ENCODE measurements around the gene ETV1. TPM values are rescaled to one million over a fixed set of nuclear protein-coding genes. Genes with fewer than 3 reads are reported as not detected.

ETV1 gene
- total RNA-seq, 1 experiment from 2014 or later, result 7.4 TPM

GRCh38 chr7:14013898-14014297, 24.4 kb upstream of the ETV1 start:
- ATAC-seq (no peak), DNase-seq (ENCODE audit: low read depth, low spot score) (no peak)
- H3K4me1 ChIP-seq (ENCODE audit: control insufficient read depth, insufficient read depth, low read length), result no peaks in the 10 kb centered on the region
- H3K27ac ChIP-seq (ENCODE audit: low read length), result no peak overlapping the region
- POLR2A ChIA-PET, result no interaction called here
- H3K27me3 ChIP-seq (ENCODE audit: control insufficient read depth, insufficient read depth, low read length), result no peaks in the 10 kb centered on the region
- in situ Hi-C loops (cut with HindIII; ENCODE audit: low pct_unique_long_range_greater_than_20kb, low sequenced_read_pairs), result no loop called here
- TF ChIP-seq REST (IDR thresholded peaks at IDR 0.05; ENCODE audit: insufficient read depth in 1 of 2, low read depth in 2 of 2, low read length in 1 of 2), result no peak
- no peak for TF ChIP-seq CTCF (IDR thresholded peaks at IDR 0.05)
- TF ChIP-seq SIN3A (IDR thresholded peaks at IDR 0.05; ENCODE audit: borderline replicate concordance, insufficient read depth, low read depth, low read length), result no peak
- TF ChIP-seq POLR2AphosphoS5 (IDR thresholded peaks at IDR 0.05; ENCODE audit: low read depth, low read length), result no peak
- TF ChIP-seq TCF7L2 (IDR thresholded peaks at IDR 0.05; ENCODE audit: low read depth, low read length), result no peak
- intact Hi-C loops (cut with micrococcal nuclease; ENCODE audit: unreplicated experiment), result no loop called here
- H3K4me3 ChIP-seq (ENCODE audit: low read depth in 2 of 2, low read length in 2 of 2), result no peak overlapping the region
- no TSS peak for BruUV-seq (replicated peaks)
- CTCF ChIA-PET, result no interaction called here
- no peaks in the 10 kb centered on the region for H3K9me3 ChIP-seq (ENCODE audit: control insufficient read depth, insufficient read depth, low read depth, low read length)
- H3K36me3 ChIP-seq (ENCODE audit: control insufficient read depth, insufficient read depth, low read length), result no peaks in the 10 kb centered on the region

GRCh38 chr7:14009453-14010418, 20.3 kb upstream of the ETV1 start:
- H3K4me3 ChIP-seq (ENCODE audit: low read depth in 2 of 2, low read length in 2 of 2), result peak overlapping the region; percentile 1 to 37; a peak in 3 of 4 replicates
- DNase-seq (ENCODE audit: low read depth, low spot score) (no peak), ATAC-seq (no peak)
- no peak for TF ChIP-seq TCF7L2 (IDR thresholded peaks at IDR 0.05; ENCODE audit: low read depth, low read length)
- no peak for TF ChIP-seq REST (IDR thresholded peaks at IDR 0.05; ENCODE audit: insufficient read depth in 1 of 2, low read depth in 2 of 2, low read length in 1 of 2)
- no peak for TF ChIP-seq POLR2AphosphoS5 (IDR thresholded peaks at IDR 0.05; ENCODE audit: low read depth, low read length)
- no peak for TF ChIP-seq CTCF (IDR thresholded peaks at IDR 0.05)
- no peak for TF ChIP-seq SIN3A (IDR thresholded peaks at IDR 0.05; ENCODE audit: borderline replicate concordance, insufficient read depth, low read depth, low read length)
- no peaks in the 10 kb centered on the region for H3K4me1 ChIP-seq (ENCODE audit: control insufficient read depth, insufficient read depth, low read length)
- H3K27ac ChIP-seq (ENCODE audit: low read length), result no peak overlapping the region
- POLR2A ChIA-PET, result interaction anchor here (0.6 kb wide), 1 partner anchor 19 kb away, joined by 4 read pairs; no protein-coding TSS in a partner anchor
- CTCF ChIA-PET, result interaction anchor here (0.7 kb wide), 1 partner anchor 64 kb away, joined by 8 read pairs; no protein-coding TSS in a partner anchor
- no peaks in the 10 kb centered on the region for H3K9me3 ChIP-seq (ENCODE audit: control insufficient read depth, insufficient read depth, low read depth, low read length)
- BruUV-seq (replicated peaks), result no TSS peak
- in situ Hi-C loops (cut with HindIII; ENCODE audit: low pct_unique_long_range_greater_than_20kb, low sequenced_read_pairs), result no loop called here
- intact Hi-C loops (cut with micrococcal nuclease; ENCODE audit: unreplicated experiment), result no loop called here
- no peaks in the 10 kb centered on the region for H3K27me3 ChIP-seq (ENCODE audit: control insufficient read depth, insufficient read depth, low read length)
- no peaks in the 10 kb centered on the region for H3K36me3 ChIP-seq (ENCODE audit: control insufficient read depth, insufficient read depth, low read length)

Data from Panc1 (cell line).